ENCODE measurements around the gene TMEM17. TPM values are rescaled to one million over a fixed set of nuclear protein-coding genes. Genes with fewer than 3 reads are reported as not detected.

TMEM17 gene
- total RNA-seq, 1 experiment from 2014 or later, result 3.2 TPM

DNA sequence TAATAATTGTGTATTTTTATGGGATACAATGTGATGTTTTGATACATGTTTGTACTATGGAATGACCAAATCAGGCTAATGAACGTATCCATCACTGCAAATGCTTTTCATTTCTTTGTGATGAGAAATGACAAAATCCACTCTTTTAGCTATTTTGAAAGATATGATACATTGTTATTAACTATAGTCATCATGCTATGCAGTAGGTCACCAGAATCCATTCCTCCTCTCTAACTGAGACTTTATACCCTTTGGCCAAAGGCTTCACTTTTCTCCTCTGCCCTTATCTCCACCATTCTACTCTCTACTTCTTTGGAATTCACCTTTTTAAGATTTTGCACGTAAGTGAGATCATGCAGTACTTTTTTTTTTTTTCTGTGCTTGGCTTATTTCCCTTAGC, 44.5 kb upstream of the TMEM17 start:
- TF ChIP-seq FOSL1 (IDR thresholded peaks at IDR 0.05; ENCODE audit: low read depth) (no peak), SP1 (IDR thresholded peaks at IDR 0.05; ENCODE audit: low read depth) (no peak), EGR1 (IDR thresholded peaks at IDR 0.05; ENCODE audit: low read depth) (no peak)
- Histone ChIP-seq H3K27me3 (ENCODE audit: insufficient read depth, low read length) (no peaks in the 10 kb centered on the region), H3K9me3 (ENCODE audit: control insufficient read depth in 1 of 2, insufficient read depth in 1 of 2, low read depth in 1 of 2, low read length in 2 of 2) (no peaks in the 10 kb centered on the region), H4K20me1 (ENCODE audit: insufficient read depth) (no peaks in the 10 kb centered on the region), H2AFZ (ENCODE audit: low read depth, low read length, poor library complexity, severe bottlenecking) (no peak overlapping the region), H3K4me1 (ENCODE audit: control insufficient read depth in 1 of 2, insufficient read depth in 2 of 2, low read length in 2 of 2) (no peaks in the 10 kb centered on the region), H3K79me2 (ENCODE audit: insufficient read depth, low read length) (no peaks in the 10 kb centered on the region), H3K4me2 (ENCODE audit: low read length) (no peak overlapping the region), H3K27ac (ENCODE audit: low read depth, low read length) (no peak overlapping the region), H3K9me2 (ENCODE audit: insufficient read depth) (no peaks in the 10 kb centered on the region), H3K36me3 (ENCODE audit: control insufficient read depth in 1 of 2, insufficient read depth in 2 of 2, low read length in 2 of 2) (no peaks in the 10 kb centered on the region), H3K4me3 (replicated peaks in 1 of 2; ENCODE audit: low read depth in 1 of 2, low read length in 2 of 2) (no peak overlapping the region), H3K9ac (ENCODE audit: low read length) (no peak overlapping the region)
- intact Hi-C loops (cut with micrococcal nuclease), result no loop called here
- ChIA-PET POLR2A (no interaction called here), CTCF (no interaction called here), RAD21 (ENCODE audit: low non-redundant PET in 1 of 2, low total read pairs in 2 of 2, uncharacterized antibody in 2 of 2, unreplicated experiment in 2 of 2) (no interaction called here)
- no peak for DNase-seq (ENCODE audit: low read depth, low spot score)
- BruUV-seq (replicated peaks), result no TSS peak
- no peak for ATAC-seq

DNA sequence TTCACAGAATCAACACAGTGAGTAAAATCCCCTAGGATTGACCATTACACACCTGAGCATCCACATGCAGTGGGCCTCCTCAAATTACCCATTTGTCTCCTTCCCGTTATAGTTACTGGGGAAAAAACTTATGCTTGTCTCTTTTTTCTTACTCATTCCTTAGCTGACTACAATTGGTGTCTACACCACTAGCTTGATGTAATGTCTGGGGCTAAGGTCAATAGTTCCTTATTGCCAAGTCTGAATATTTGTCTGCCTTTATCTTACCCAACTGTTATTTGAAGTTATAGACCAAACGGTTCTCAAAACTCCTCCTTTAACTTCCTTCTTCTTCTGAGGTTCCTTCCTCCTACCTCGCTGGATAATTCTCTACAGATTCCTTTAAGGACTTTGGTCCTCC, 41.9 kb upstream of the TMEM17 start:
- TF ChIP-seq TCF7L2 (IDR thresholded peaks at IDR 0.05; ENCODE audit: borderline replicate concordance, extremely low read depth, insufficient read depth, insufficient read length) (no peak), ZNF274 (IDR thresholded peaks at IDR 0.05; ENCODE audit: low read depth, low read length) (no peak), SP1 (IDR thresholded peaks at IDR 0.05; ENCODE audit: low read depth) (no peak), CBX3 (IDR thresholded peaks at IDR 0.05; ENCODE audit: low read depth) (no peak), SIN3A (IDR thresholded peaks at IDR 0.05; ENCODE audit: low read depth) (no peak), ELF1 (IDR thresholded peaks at IDR 0.05; ENCODE audit: borderline replicate concordance, low read depth) (no peak), EZH2phosphoT487 (IDR thresholded peaks at IDR 0.05; ENCODE audit: borderline replicate concordance) (no peak), CEBPB (IDR thresholded peaks at IDR 0.05; ENCODE audit: low read depth) (no peak), ZFX (IDR thresholded peaks at IDR 0.05) (no peak), POLR2A (IDR thresholded peaks at IDR 0.05; ENCODE audit: borderline replicate concordance, extremely low read depth, insufficient read depth, insufficient read length) (no peak), SRF (IDR thresholded peaks at IDR 0.05; ENCODE audit: low read depth) (no peak), YY1 (IDR thresholded peaks at IDR 0.05; ENCODE audit: extremely low read depth, insufficient replicate concordance, low read depth, low read length) (no peak)
- TF ChIP-seq, protein P1, sequence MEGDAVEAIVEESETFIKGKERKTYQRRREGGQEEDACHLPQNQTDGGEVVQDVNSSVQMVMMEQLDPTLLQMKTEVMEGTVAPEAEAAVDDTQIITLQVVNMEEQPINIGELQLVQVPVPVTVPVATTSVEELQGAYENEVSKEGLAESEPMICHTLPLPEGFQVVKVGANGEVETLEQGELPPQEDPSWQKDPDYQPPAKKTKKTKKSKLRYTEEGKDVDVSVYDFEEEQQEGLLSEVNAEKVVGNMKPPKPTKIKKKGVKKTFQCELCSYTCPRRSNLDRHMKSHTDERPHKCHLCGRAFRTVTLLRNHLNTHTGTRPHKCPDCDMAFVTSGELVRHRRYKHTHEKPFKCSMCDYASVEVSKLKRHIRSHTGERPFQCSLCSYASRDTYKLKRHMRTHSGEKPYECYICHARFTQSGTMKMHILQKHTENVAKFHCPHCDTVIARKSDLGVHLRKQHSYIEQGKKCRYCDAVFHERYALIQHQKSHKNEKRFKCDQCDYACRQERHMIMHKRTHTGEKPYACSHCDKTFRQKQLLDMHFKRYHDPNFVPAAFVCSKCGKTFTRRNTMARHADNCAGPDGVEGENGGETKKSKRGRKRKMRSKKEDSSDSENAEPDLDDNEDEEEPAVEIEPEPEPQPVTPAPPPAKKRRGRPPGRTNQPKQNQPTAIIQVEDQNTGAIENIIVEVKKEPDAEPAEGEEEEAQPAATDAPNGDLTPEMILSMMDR (IDR thresholded peaks at IDR 0.05 in 2 of 3, conservative IDR thresholded peaks at IDR 0.05 in 1 of 3; ENCODE audit: borderline replicate concordance in 1 of 3, insufficient read depth in 1 of 3, low read depth in 2 of 3, low read length in 2 of 3), result no peak
- TF ChIP-seq, protein P2, sequence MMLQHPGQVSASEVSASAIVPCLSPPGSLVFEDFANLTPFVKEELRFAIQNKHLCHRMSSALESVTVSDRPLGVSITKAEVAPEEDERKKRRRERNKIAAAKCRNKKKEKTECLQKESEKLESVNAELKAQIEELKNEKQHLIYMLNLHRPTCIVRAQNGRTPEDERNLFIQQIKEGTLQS (IDR thresholded peaks at IDR 0.05), result no peak
- Histone ChIP-seq H3K36me3 (ENCODE audit: control insufficient read depth in 1 of 2, insufficient read depth in 2 of 2, low read length in 2 of 2) (no peaks in the 10 kb centered on the region), H3K9me2 (ENCODE audit: insufficient read depth) (no peaks in the 10 kb centered on the region), H3K9ac (ENCODE audit: low read length) (no peak overlapping the region), H3K4me2 (ENCODE audit: low read length) (no peak overlapping the region), H3K79me2 (ENCODE audit: insufficient read depth, low read length) (no peaks in the 10 kb centered on the region), H2AFZ (ENCODE audit: low read depth, low read length, poor library complexity, severe bottlenecking) (no peak overlapping the region), H3K9me3 (ENCODE audit: control insufficient read depth in 1 of 2, insufficient read depth in 1 of 2, low read depth in 1 of 2, low read length in 2 of 2) (no peaks in the 10 kb centered on the region), H3K4me3 (replicated peaks in 1 of 2; ENCODE audit: low read depth in 1 of 2, low read length in 2 of 2) (no peak overlapping the region), H3K27me3 (ENCODE audit: insufficient read depth, low read length) (no peaks in the 10 kb centered on the region), H3K4me1 (ENCODE audit: control insufficient read depth in 1 of 2, insufficient read depth in 2 of 2, low read length in 2 of 2) (no peaks in the 10 kb centered on the region), H4K20me1 (ENCODE audit: insufficient read depth) (no peaks in the 10 kb centered on the region), H3K27ac (ENCODE audit: low read depth, low read length) (no peak overlapping the region)
- no TSS peak for BruUV-seq (replicated peaks)
- no peak for ATAC-seq
- intact Hi-C loops (cut with micrococcal nuclease), result no loop called here
- DNase-seq (ENCODE audit: low read depth, low spot score), result no peak
- ChIA-PET RAD21 (ENCODE audit: low non-redundant PET in 1 of 2, low total read pairs in 2 of 2, uncharacterized antibody in 2 of 2, unreplicated experiment in 2 of 2) (no interaction called here), POLR2A (no interaction called here), CTCF (interaction anchor here (1.1 kb wide), 1 partner anchor 91 kb away, joined by 3 read pairs; no protein-coding TSS in a partner anchor)
